Measurements from ENCODE around the gene PTGES3.

DNA sequence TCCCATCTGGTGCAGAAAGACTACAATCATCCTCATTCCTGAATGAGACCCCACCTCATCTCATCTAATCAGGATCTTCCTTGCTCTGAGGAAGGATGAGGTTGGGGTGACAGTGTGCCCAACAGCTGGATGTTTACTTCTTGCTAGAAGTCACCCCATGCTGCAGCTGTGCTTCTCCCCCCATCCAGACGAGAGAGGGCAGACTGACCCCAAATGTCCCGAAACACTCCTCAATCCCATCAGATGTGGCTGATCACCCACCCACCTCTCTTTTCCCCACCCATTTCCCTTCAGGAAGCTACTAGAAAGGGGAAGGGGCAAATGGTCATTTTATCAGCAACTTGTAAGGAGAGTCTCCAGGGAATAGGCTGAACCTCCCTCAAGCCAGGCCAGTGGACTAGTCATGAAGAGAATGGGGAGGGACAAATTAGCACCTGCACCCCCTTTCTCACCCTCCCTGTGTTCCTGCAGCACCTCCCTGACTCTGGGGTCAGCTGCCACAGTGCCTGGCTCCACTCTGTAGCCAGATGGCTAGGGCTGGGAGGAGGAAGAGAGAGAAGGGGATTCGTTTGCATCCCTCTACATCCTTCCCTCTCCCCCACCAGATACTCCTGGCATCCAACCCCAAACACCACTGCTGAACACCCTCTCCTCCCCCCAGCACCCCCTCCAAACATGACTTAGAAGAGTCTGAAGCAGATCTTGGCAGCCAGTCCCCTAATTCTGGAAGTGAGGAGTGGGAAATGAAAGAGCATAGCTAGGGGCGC is 55.2 kb downstream of the PTGES3 start:
- TF ChIP-seq POLR2A (IDR thresholded peaks at IDR 0.05), result no peak
- TF ChIP-seq, protein P1, sequence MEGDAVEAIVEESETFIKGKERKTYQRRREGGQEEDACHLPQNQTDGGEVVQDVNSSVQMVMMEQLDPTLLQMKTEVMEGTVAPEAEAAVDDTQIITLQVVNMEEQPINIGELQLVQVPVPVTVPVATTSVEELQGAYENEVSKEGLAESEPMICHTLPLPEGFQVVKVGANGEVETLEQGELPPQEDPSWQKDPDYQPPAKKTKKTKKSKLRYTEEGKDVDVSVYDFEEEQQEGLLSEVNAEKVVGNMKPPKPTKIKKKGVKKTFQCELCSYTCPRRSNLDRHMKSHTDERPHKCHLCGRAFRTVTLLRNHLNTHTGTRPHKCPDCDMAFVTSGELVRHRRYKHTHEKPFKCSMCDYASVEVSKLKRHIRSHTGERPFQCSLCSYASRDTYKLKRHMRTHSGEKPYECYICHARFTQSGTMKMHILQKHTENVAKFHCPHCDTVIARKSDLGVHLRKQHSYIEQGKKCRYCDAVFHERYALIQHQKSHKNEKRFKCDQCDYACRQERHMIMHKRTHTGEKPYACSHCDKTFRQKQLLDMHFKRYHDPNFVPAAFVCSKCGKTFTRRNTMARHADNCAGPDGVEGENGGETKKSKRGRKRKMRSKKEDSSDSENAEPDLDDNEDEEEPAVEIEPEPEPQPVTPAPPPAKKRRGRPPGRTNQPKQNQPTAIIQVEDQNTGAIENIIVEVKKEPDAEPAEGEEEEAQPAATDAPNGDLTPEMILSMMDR (IDR thresholded peaks at IDR 0.05), result no peak
